HG03135 (cell line): Measurements from ENCODE around the gene ACAP3.

ENCODE experiments used
- ATAC-seq: cut with Tn5 transposase; IDR thresholded peaks from one replicate; pipeline ENCODE4 v1.9.1; 2021; ENCODE audit warnings: mild to moderate bottlenecking, moderate library complexity; ENCODE audit not compliant: unreplicated experiment

Gene ACAP3

DNA sequence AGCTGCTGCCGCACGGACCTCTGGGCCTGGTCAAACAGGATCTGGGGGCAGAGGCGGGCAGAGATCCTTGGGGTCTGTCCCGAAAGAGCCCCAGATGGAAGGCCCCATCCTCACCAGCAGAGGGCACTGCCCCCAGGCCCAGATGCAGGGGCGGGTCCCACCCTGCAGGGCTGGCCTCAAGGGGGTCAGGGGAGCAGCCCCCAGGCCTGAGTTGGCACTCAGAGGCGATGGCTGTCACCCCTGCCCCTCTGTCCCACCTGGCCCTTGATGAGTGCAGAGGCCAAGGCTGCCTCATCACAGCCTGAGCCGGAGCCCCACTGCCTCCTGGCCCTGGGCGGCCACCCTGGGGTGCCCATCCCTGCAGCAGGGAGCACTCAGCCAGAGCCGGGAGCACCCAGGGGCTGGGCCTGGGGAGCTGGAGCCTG, 5.7 kb downstream of the ACAP3 start:
- ATAC-seq = no peak

DNA sequence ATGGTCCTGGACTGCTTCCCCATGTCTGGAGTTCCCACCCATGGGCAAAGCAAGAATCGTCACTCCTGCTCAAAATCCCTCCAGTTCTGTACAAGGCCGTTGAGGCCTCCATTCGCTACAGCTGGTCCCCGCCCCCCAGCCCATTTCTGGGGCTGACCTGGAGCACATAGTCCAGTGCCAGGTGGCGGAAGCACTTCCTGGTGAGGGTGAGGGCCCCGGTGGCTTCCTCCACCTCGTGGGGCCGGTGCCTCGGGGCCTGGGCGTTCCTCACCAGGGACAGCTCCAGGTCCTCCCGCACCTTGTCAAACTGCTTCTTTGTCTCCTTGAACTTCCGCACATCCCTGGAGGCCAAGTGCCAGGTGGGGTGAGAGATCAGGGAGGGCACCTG, 7.4 kb downstream of the ACAP3 start:
- ATAC-seq = no peak

DNA sequence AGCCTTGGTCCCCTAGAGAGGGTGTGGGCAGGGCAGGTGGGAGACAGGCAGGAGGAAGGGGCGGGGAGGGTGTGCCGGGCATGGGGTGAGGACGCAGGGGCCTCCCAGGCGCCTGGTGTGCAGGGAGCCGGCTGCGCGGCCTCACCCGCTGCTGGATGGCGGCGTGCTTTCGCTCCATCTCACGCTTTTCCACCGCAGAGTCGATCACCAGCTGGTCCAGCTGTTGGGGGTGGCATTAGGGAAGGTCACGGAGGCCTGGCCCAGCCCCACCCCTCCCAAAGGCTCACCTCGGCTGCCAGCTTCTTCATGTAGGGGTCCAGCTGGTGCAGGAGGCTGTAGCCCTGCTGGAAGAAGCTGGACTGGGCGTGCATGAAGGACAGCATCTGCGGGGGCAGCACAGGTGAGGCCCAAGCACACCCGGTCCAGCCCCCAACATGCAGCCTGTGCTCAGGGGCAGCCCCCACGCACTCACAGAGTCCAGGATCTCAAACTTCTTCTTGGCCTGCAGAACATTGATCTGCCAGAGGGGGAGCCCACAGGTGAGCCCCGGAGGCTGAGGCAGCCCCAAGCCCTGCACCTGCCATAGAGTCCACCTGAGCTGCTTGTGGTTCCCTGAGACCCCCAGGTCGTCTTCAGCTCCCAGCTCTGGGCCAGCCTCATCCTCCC, 7.9 kb downstream of the ACAP3 start:
- ATAC-seq = no peak

DNA sequence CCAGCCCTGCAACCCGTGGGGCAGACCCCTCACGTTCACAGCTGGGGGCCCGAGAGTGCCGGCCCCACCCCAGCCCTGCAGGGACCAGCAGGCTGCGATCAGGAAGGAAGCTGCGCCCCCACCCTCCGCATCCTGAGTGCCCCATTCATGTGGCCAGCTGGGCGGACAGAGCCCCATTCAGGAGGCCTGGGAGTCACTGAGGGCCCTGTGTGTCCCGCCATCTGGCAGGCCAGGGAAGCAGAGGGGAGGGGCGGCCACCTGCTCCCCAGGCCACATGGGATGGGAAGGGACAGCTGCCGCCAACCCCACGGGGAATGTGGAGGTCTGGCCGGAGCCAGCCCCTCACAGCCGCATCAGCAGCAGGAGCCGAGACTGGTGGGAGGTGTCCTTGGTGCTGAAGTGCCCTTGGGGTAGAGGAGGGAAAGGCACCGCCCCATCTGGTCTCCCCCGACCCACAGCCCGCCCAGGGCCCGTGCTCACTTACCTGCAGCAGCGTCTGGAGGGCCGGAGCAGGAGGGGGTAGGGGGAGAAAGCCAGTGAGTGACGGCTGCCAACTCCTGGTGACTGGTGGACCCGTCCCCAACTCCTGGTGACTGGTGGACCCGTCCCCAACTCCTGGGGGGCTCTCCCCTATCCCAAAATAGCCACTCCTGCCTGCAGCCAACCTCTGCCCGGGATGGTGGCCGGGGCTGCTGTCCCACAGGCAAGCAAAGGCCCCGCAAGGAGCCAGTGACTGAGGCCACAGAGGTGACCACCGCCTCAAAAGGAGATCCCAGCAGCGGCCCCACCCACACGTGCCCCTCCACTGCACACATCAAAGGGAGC, 8.7 kb downstream of the ACAP3 start:
- ATAC-seq = no peak

DNA sequence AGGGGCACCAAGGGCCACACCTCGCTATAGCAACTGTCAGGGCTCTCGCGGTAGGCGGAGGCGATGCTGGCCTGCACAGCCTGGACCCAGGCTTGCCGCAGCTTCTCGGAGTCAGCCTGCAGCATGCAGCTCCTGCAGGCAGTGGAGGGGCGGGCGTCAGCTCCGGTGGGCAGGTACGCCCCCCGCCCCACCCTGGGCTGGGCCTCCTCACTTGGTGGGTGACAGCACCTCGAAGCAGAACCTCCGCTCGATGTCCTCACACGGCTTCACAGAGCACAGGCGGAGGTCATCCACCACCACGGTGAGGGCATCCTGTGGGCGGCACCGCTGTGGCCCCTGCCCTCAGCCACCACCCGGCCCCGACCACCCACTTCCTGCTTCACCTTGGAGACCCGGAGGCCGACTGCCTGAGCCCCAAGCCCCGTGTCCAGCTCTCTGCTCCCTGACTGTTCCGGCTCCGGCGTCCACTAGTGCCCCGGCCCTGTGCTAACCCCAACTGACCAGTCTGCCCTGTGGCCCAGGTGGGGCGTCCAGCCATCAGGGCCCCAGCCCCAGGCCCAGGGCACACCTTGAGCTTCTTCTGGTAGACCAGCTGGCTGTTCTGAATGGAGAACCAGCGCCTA, 9.8 kb downstream of the ACAP3 start:
- no peak for ATAC-seq

DNA sequence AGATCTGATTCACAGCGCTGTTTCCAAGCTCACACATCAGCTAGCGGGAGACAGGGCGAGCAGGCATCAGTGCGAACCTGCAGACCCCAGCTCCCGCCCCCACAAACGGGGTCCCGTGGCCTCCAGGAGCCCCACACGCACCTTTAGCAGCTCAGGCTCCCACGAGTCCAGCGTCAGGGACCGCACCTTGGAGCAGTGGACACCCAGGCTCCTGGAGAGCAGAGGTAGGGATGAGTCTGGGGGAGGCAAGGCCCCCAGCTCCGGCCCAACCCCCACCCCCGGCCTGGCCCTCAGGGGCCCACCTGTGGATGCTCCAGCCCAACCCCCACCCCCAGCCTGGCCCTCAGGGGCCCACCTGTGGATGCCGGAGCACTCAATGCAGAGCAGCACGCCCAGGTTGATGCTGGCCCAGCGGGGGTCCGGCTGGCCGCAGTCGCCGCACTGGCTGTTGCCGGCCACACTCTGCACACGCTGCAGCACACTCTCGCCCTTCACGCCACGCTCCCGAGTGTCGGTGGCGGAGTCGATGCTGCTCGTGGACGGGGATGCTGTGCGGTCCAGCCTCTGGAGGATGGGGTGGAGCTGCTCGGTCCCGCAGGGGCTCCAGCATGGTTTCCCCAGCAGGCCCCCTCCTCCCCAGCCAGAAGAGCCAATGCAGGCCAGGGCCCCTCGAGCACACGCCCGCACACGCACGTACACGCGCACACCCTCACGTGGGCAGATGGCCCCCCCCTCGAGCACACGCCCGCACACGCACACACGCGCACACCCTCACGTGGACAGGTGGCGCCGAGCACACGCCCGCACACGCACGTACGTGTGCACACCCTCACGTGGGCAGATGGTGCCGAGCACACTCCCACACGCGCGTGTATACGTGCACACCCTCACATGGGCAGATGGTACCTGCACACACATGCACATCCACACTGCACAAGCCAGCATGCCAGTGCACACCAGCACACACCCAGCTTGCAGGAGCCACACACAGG, 11.4 kb downstream of the ACAP3 start:
- no peak for ATAC-seq

DNA sequence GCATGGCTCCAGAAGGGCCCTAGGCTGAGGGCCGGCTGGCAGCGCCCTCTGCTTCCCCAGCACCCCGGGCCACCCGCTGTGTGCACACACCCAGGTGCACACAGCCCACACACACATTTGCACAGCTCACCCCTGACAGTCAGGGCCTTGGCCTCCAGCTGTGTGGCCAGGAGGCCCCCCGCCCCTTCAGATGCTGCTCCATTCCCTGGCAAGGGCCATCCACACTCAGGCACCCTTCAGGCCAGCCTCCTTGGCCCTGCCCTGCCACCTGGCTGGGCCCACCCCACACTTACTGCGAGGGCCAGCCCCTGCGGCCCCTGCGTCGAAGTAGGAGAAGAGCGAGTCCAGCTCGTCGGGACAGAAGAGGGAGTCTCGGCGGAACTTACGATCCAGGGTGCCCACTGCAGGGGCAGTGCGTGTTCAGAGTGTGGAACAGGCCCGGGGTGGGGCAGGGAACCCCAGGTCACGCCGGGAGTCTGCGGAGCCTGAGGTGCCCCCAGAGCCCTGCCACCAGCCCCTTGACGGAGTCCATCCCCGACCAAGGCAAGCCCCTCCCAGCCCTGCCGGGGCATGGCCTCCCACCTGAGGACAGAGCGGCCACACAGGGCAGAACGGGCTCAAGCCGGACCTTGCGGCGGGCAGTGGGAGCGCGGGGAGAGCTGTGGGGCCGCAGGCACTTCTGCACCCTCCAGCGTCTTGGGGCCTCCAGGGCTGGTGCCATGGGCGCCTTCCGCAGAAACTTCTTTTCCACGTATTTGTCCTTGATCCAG, 12.4 kb downstream of the ACAP3 start:
- ATAC-seq = no peak

DNA sequence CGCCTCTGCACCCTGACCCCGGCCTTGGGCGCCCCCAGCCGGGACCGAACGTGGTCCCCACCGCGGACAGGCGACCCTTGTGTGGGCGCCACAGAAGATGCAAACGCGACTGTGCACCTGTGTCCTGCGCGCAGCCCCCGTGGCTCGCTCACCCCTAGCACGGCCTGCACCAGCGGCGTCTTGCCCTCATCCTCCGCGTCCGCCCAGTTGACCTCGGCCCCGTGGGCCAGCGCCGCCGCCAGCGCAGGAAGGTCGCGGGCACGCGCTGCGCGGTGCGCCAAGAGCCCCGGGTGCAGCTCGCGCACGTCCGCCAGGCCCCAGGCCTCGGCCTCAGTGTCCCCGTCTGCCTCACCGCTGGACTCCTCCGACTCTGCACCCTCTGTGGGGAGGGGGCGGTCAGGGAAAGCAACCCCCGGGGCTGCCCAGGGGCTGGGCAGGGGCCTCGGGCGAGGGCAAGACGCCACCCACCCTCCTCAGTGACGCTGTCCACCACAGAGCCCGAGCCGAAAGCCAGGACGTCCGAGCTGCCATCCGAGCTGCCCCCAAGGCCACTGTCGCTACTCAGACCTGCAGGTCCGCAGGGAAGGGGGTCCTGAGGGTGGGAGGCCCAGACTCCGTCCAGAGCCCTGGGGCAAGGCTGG, 13.4 kb downstream of the ACAP3 start:
- ATAC-seq = no peak

DNA sequence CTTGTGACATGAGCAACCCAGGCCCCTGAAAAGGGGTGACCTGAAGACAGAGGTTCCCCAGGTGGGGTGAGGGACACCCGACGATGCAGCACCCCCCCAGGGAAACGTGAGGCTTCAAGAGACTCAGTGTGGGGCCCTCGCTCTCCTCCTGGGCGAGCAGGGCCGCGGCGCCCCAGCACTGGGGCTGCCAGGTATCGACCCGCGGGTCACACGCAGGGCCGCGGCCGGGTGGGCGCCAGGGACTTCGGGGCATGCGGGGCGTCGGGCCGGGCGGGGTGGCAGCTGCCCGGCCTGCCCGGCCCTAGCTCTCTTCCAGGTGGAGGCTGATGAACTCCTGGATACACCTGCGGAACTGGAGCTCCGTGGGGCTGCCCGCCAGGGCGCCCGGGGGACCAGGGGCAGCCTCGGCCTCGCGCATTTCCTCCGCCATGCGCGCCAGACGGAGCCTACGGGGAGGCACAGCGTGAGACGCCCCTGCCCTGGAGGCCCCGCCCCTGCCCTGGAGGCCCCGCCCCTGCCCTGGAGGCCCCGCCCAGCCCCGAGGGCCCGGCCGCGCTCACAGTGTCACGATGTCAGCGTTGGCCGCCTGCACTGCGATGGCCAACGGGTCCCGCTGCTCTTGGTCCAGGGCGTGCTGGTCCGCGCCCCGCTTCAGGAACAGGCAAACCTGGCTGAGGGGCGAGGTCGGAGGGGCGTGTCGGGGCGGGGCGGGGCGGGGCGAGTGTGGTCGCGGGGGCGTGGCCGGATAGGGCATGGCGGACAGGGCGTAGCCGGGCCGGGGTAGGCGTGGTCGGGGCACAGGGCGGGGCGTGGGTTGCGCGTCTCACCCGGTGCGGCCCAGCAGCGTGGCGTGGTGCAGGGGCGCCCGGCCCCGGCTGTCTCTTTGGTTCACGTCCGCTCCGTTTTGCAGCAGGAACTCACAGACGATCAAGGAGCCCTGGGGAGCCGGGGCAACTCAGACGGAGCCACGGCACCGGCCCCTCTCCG, 14.2 kb downstream of the ACAP3 start:
- ATAC-seq = no peak

DNA sequence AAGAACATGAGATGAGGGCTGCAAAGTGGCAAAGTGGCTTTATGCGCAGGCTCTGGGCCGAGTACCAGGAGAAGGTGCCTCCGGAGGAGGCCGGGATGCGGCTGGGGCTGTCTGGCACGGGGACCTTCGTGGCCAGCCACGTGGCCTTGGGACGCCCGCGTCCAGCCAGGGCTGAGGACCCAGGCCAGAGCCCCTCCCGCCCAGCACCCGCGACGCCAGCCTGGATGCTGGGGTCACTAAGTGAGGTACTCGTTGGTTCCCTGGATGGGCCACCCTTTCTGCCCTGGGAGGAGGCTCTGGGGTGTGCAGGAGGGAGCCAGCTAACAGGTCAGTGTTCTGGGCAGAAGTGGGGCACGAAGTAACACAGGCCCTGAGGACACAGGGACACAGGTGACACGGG, 14.9 kb downstream of the ACAP3 start:
- ATAC-seq = no peak

DNA sequence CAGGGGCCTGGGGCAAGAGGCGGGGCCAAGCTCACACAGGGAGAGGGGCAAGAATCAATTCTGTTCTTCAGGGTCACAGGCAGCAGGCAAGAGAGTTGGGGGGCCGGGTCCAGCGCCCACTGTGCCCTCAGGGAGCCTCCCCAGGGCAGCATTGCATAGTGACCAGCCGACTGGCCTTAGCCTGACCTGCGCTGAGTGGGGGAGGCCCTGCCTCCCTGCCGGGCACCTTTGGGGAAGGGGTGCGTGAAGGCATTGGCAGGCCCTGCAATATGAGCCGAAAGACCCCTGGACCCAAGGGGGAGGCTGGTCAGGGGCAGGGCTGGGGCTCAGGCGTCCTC, 15.3 kb downstream of the ACAP3 start:
- no peak for ATAC-seq

DNA sequence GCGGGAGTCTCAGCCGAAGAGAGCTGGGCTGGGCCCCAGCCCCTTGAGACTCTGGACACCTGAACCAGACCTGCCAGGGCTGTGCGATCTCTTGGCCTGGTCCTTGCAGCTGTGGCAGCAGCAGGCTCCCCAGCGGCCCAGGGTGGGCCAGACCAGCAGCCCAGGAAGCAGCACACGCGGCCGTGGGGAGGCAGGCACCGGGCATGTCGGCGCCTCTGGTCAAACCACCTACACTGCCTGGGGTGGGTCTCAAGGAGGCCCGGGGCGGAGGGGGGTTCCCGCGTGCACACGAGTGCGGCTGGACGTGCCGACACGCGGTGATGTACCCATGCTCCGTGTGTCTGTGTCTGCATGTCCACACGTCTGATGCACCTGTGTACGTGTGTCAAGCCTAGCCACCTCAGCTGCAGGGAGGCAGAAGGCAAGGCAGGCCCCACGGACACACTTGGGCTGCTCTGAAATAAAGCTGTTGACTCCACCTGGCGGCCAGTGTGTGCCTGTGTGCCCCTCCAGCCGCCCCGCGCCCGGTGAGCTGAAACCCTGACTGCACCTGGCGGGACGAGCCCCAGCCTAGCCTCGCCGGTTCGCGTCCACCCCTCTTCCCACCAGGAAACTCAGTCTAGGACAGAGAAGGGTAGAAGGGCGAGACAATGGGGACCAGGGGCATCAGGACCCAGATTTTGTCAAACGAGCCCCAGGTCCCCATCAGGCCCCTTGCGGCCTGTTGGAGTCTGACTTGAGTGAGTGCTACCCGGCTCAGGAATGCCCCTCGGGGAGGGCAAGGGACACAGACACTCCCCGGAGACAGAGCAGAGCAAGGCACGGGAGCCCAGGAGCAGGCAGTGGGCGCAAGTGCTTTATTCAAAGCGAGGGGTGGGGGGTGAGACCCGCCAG, 15.9 kb downstream of the ACAP3 start:
- peak; percentile 47 for ATAC-seq

DNA sequence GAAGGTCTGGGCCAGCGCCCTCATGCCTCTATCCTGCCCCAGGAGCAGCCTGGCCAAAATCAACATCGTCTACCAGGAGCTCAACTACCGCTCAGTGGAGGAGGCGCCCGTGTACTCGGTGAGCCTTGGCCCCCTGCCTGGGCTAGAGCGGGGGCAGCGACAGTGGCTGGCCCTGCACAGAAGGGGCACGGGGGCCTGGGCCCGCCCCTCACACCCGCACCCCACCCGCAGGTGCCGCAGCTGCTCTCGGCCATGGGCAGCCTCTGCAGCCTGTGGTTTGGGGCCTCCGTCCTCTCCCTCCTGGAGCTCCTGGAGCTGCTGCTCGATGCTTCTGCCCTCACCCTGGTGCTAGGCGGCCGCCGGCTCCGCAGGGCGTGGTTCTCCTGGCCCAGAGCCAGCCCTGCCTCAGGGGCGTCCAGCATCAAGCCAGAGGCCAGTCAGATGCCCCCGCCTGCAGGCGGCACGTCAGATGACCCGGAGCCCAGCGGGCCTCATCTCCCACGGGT, 16.7 kb downstream of the ACAP3 start:
- no peak for ATAC-seq

DNA sequence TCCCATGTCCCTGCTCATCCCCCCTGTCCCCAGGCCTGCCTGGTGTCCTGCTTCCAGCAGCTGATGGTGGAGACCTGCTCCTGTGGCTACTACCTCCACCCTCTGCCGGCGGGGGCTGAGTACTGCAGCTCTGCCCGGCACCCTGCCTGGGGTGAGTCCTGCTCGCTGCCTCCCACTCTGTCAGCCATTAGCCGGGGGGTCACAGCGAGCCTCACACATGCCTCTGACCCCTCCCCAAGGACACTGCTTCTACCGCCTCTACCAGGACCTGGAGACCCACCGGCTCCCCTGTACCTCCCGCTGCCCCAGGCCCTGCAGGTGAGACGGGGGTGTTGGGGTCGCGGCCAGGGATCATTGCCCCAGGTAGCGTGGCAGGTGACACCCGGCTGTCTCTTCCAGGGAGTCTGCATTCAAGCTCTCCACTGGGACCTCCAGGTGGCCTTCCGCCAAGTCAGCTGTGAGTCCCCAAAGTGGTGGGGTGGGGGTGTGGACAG, 17.4 kb downstream of the ACAP3 start:
- no peak for ATAC-seq

DNA sequence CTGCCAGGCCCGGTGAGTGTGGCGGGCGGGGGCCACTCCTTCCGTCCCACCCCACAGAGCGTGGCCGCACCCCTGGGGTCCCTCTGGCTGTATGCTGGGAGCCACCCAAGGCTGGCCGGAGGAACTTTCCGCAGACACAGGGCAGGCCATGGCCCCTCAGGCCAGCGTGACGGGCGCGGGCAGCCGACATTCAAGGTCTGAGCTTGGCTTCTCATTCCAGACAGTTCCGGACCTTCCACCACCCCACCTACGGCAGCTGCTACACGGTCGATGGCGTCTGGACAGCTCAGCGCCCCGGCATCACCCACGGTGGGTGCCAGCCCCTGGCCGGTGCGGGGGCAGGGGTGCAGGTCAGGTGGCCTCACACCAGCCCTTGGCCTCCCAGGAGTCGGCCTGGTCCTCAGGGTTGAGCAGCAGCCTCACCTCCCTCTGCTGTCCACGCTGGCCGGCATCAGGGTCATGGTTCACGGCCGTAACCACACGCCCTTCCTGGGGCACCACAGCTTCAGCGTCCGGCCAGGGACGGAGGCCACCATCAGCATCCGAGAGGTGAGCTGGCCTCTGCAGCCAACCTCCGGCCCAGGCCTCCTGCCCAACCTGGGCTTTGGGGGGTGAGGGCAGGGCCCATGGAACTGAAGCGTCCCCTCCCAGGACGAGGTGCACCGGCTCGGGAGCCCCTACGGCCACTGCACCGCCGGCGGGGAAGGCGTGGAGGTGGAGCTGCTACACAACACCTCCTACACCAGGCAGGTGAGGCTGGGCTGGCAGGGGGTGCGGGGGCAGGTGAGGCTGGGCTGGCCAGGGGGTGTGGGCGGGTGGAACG, 20.2 kb downstream of the ACAP3 start:
- ATAC-seq = no peak
